CD4-positive, alpha-beta T cell (primary cell): ENCODE data around the gene YTHDF1. TPM values are rescaled to one million over a fixed set of nuclear protein-coding genes. Genes with fewer than 3 reads are reported as not detected.

Experiments
- ATAC-seq: fragments of 200-7000 bp; cut with Tn5 transposase; one replicate; pipeline ENCODE4 v1.10.0; 2022; ENCODE audit warnings: mild to moderate bottlenecking; ENCODE audit not compliant: poor library complexity
- CTCF ChIA-PET: fragments of 350-600 bp; sonication (Branson Sonifier 250); formaldehyde crosslinking; loops from one replicate; lab custom pipeline; 2021; ENCODE audit warnings: antibody characterized with exemption, inconsistent platforms; lab: Charles Lee
- POLR2A ChIA-PET: fragments of 350-600 bp; sonication (Branson Sonifier 250); formaldehyde crosslinking; loops from one replicate; lab custom pipeline; 2021; ENCODE audit warnings: antibody characterized with exemption, inconsistent platforms; lab: Charles Lee
- DNase-seq, 14 experiments: peaks; one replicate each; pipeline ENCODE4 v3.0.0-alpha.2; 2013 to 2020; ENCODE audit warnings: mixed read lengths in 2 of 14
- H3K27ac ChIP-seq, 2 donors: one replicate each; pipeline versions ENCODE4 v1.5.1 to v1.7.0; 2013; ENCODE audit warnings: low read length in 2 of 2, low read depth in 1 of 2, mild to moderate bottlenecking in 1 of 2
- H3K27me3 ChIP-seq, 2 experiments: 1 replicate in 1 of 2; 2 replicates in 1 of 2; pipeline versions ENCODE4 v1.6.1 to v1.7.0; 2013; ENCODE audit warnings: low read length in 2 of 2, control low read depth in 1 of 2, mild to moderate bottlenecking in 1 of 2, moderate library complexity in 1 of 2; ENCODE audit not compliant: insufficient read depth in 2 of 2, control insufficient read depth in 1 of 2
- H3K36me3 ChIP-seq: one replicate; pipeline ENCODE4 v1.6.1; 2013; ENCODE audit warnings: low read length, control low read depth; ENCODE audit not compliant: insufficient read depth
- H3K4me1 ChIP-seq: one replicate; pipeline ENCODE4 v1.6.1; 2013; ENCODE audit warnings: low read length, control low read depth; ENCODE audit not compliant: insufficient read depth
- H3K4me3 ChIP-seq: one replicate; pipeline ENCODE4 v1.5.1; 2013; ENCODE audit warnings: mild to moderate bottlenecking, low read length, moderate library complexity
- H3K9me3 ChIP-seq, 2 experiments: 1 replicate in 1 of 2; 2 replicates in 1 of 2; pipeline versions ENCODE4 v1.6.1 to v1.7.0; 2013; ENCODE audit warnings: low read length in 2 of 2, mild to moderate bottlenecking in 2 of 2, control low read depth in 1 of 2, moderate library complexity in 1 of 2; ENCODE audit not compliant: control insufficient read depth in 1 of 2, insufficient read depth in 1 of 2
- H3K27ac Mint-ChIP-seq: one replicate; pipeline ENCODE4 v1.8.0; 2020; ENCODE audit warnings: mixed read lengths
- H3K27me3 Mint-ChIP-seq: one replicate; pipeline ENCODE4 v1.8.0; 2021; ENCODE audit warnings: mixed read lengths
- H3K36me3 Mint-ChIP-seq: one replicate; pipeline ENCODE4 v1.8.0; 2021; ENCODE audit warnings: low read depth, mixed read lengths
- H3K4me1 Mint-ChIP-seq: one replicate; pipeline ENCODE4 v1.8.0; 2021; ENCODE audit warnings: low read depth, mixed read lengths
- H3K4me3 Mint-ChIP-seq: one replicate; pipeline ENCODE4 v1.8.0; 2020; ENCODE audit warnings: mild to moderate bottlenecking, mixed read lengths
- H3K9me3 Mint-ChIP-seq: one replicate; pipeline ENCODE4 v1.8.0; 2020; ENCODE audit warnings: mixed read lengths
- CTCF ChIP-seq: fragments of 200-600 bp; IDR thresholded peaks from one replicate; pipeline ENCODE4 v1.8.0; 2022; ENCODE audit warnings: antibody characterized with exemption, mild to moderate bottlenecking
- intact Hi-C, 2 experiments: fragments of 100-400 bp; cut with DNase I in 1 of 2; cut with micrococcal nuclease in 1 of 2; formaldehyde crosslinking; loops; one replicate each; pipeline versions ENCODE4 v1.15.1 to v1.9.0; 2023 to 2025; cut with DNase I, micrococcal nuclease
- total RNA-seq, 174 experiments: library from RNA in 2 of 174; stranded (reverse) in 2 of 174; gene quantifications; one replicate each; pipeline ENCODE4 v1.2.3 and lab custom pipeline; 2021 to 2026

The YTHDF1 gene
- total RNA-seq, 2 experiments from 2014 or later = 43.7 to 44.1 TPM

GRCh38 chr20:63218701-63219446 lies 2.9 kb upstream of the YTHDF1 start:
- intact Hi-C loops = loop anchor here in 1 of 2 experiments (5.0 to 10.0 kb wide), 5 partner anchors 284 to 1037 kb away; partner anchors contain the start of genes CABLES2, GID8, MTG2 and OSBPL2
- Mint-ChIP-seq H3K4me3 (no peak overlapping the region), H3K27ac (no peak overlapping the region), H3K36me3 (peaks cover 16% of the 10 kb centered on the region), H3K9me3 (no peaks in the 10 kb centered on the region), H3K27me3 (no peaks in the 10 kb centered on the region), H3K4me1 (peaks cover 23% of the 10 kb centered on the region)
- no peaks in the 10 kb centered on the region for H3K27me3 ChIP-seq
- ChIA-PET POLR2A (no interaction called here), CTCF (no interaction called here)
- ATAC-seq = no peak
- no peak overlapping the region for H3K27ac ChIP-seq
- TF ChIP-seq CTCF = no peak
- H3K9me3 ChIP-seq = no peaks in the 10 kb centered on the region
- no peak overlapping the region for H3K4me3 ChIP-seq
- peaks cover 4% of the 10 kb centered on the region for H3K36me3 ChIP-seq
- no peak for DNase-seq
- peaks cover 27% of the 10 kb centered on the region for H3K4me1 ChIP-seq

GRCh38 chr20:63217706-63218105 lies 1.8 kb upstream of the YTHDF1 start:
- H3K27ac Mint-ChIP-seq = peak overlapping the region; percentile 92
- Histone ChIP-seq H3K4me1 (peaks cover 32% of the 10 kb centered on the region), H3K27me3 (no peaks in the 10 kb centered on the region), H3K36me3 (peaks cover 15% of the 10 kb centered on the region), H3K9me3 (no peaks in the 10 kb centered on the region), H3K4me3 (no peak overlapping the region), H3K27ac (no peak overlapping the region)
- H3K9me3 Mint-ChIP-seq = no peaks in the 10 kb centered on the region
- CTCF ChIA-PET = no interaction called here
- no peak for TF ChIP-seq CTCF
- intact Hi-C loops = loop anchor here in 1 of 2 experiments (5.0 to 10.0 kb wide), 5 partner anchors 283 to 1035 kb away; partner anchors contain the start of genes CABLES2, GID8, MTG2 and OSBPL2
- DNase-seq (no peak), ATAC-seq (no peak)
- peaks cover 27% of the 10 kb centered on the region for H3K36me3 Mint-ChIP-seq
- H3K4me1 Mint-ChIP-seq = peaks cover 34% of the 10 kb centered on the region
- H3K4me3 Mint-ChIP-seq = no peak overlapping the region
- POLR2A ChIA-PET = no interaction called here
- no peaks in the 10 kb centered on the region for H3K27me3 Mint-ChIP-seq

GRCh38 chr20:63216849-63217471 lies 1.0 kb upstream of the YTHDF1 start:
- ChIA-PET CTCF (interaction anchor here (0.9 to 1.0 kb wide), 2 partner anchors 34 to 56 kb away, joined by 3 read pairs; no protein-coding TSS in a partner anchor), POLR2A (interaction anchor here (1.0 to 1.5 kb wide), 3 partner anchors 55 to 114 kb away, joined by 3 read pairs; partner anchors contain the start of gene ARFGAP1)
- Mint-ChIP-seq H3K36me3 (peaks cover 34% of the 10 kb centered on the region), H3K27me3 (no peaks in the 10 kb centered on the region), H3K9me3 (no peaks in the 10 kb centered on the region), H3K4me1 (peaks cover 42% of the 10 kb centered on the region), H3K4me3 (peak overlapping the region; percentile 93), H3K27ac (peak overlapping the region; percentile 92)
- TF ChIP-seq CTCF = no peak
- ATAC-seq (no peak), DNase-seq (peak in 1 of 14 experiments; percentile 31)
- Histone ChIP-seq H3K27ac (peak overlapping the region; percentile 44 to 70), H3K27me3 (no peaks in the 10 kb centered on the region), H3K9me3 (no peaks in the 10 kb centered on the region), H3K4me3 (peak overlapping the region; percentile 64), H3K36me3 (peaks cover 23% of the 10 kb centered on the region), H3K4me1 (peaks cover 40% of the 10 kb centered on the region)
- intact Hi-C loops = loop anchor here in 1 of 2 experiments (1.0 to 10.0 kb wide), 6 partner anchors 55 to 1035 kb away; partner anchors contain the start of genes ARFGAP1, CABLES2, GID8 and MTG2
